H1 (cell line): Measurements from ENCODE around the gene SLC12A5. TPM values are rescaled to one million over a fixed set of nuclear protein-coding genes. Genes with fewer than 3 reads are reported as not detected.

Experiments
- ATF3 ChIP-seq: IDR thresholded peaks from 2 replicates; pipeline ENCODE4 v1.6.1; 2011; ENCODE audit warnings: low read depth, mild to moderate bottlenecking, low read length; ENCODE audit not compliant: insufficient read depth
- BCL11A ChIP-seq, 2 experiments: IDR thresholded peaks; one replicate each; pipeline ENCODE4 v1.6.1; 2011; ENCODE audit warnings: low read depth in 2 of 2, low read length in 2 of 2, mild to moderate bottlenecking in 2 of 2
- CBX5 ChIP-seq: fragments of 300-800, 300-1000 bp; sonication (generic); IDR thresholded peaks from 2 replicates; pipeline ENCODE4 v1.7.1; 2016; ENCODE audit warnings: antibody characterized with exemption, low read length, low read depth
- CHD1 ChIP-seq: IDR thresholded peaks from 2 replicates; pipeline ENCODE4 v1.6.1; 2012; ENCODE audit warnings: low read depth, low read length, improper control_type of control experiment
- CHD2 ChIP-seq: IDR thresholded peaks from 2 replicates; pipeline ENCODE4 v1.6.1; 2012; ENCODE audit warnings: low read length, improper control_type of control experiment
- CTBP2 ChIP-seq: IDR thresholded peaks from 2 replicates; pipeline ENCODE4 v1.7.0; 2011; ENCODE audit warnings: borderline replicate concordance, mild to moderate bottlenecking, moderate library complexity, mixed read lengths, low read length; ENCODE audit not compliant: insufficient read depth, insufficient read length
- EP300 ChIP-seq, 2 experiments: IDR thresholded peaks; 1 replicate in 1 of 2; 2 replicates in 1 of 2; pipeline ENCODE4 v1.6.1; 2011 to 2012; ENCODE audit warnings: low read depth in 2 of 2, low read length in 2 of 2, mild to moderate bottlenecking in 2 of 2, borderline replicate concordance in 1 of 2, inconsistent platforms in 1 of 2, moderate library complexity in 1 of 2
- FOSL1 ChIP-seq: IDR thresholded peaks from 2 replicates; pipeline ENCODE4 v1.6.1; 2011; ENCODE audit warnings: mild to moderate bottlenecking, low read depth, low read length, moderate library complexity; ENCODE audit not compliant: insufficient read depth
- HDAC6 ChIP-seq: IDR thresholded peaks from one replicate; pipeline ENCODE4 v1.7.1; 2012; ENCODE audit warnings: low read depth, mild to moderate bottlenecking, inconsistent platforms, low read length, moderate library complexity
- JUND ChIP-seq: IDR thresholded peaks from 2 replicates; pipeline ENCODE4 v1.6.1; 2011; ENCODE audit warnings: mild to moderate bottlenecking, improper control_type of control experiment, low read length
- KDM5A ChIP-seq: fragments of 200-600 bp; IDR thresholded peaks from 2 replicates; pipeline ENCODE4 v1.7.1; 2012; ENCODE audit warnings: mild to moderate bottlenecking, low read length, inconsistent platforms, mixed read lengths
- MAFK ChIP-seq: IDR thresholded peaks from 2 replicates; pipeline ENCODE4 v1.6.1; 2012; ENCODE audit warnings: low read depth, mild to moderate bottlenecking, improper control_type of control experiment, low read length
- MAX ChIP-seq: IDR thresholded peaks from 2 replicates; pipeline ENCODE4 v1.6.1; 2012; ENCODE audit warnings: inconsistent platforms
- NRF1 ChIP-seq: IDR thresholded peaks from 2 replicates; pipeline ENCODE4 v1.6.1; 2011; ENCODE audit warnings: mild to moderate bottlenecking, low read depth, low read length, improper control_type of control experiment
- RFX5 ChIP-seq: IDR thresholded peaks from 2 replicates; pipeline ENCODE4 v1.6.1; 2011; ENCODE audit warnings: low read depth, low read length, improper control_type of control experiment, borderline replicate concordance
- SAP30 ChIP-seq: fragments of 300-600 bp; sonication (generic); IDR thresholded peaks from 2 replicates; pipeline ENCODE4 v1.7.1; 2012; ENCODE audit warnings: low read length, moderate library complexity, mild to moderate bottlenecking, inconsistent platforms; ENCODE audit not compliant: insufficient read depth, insufficient replicate concordance
- SIRT6 ChIP-seq: IDR thresholded peaks from one replicate; pipeline ENCODE4 v1.7.1; 2012; ENCODE audit warnings: low read length, inconsistent platforms
- SP1 ChIP-seq: IDR thresholded peaks from 2 replicates; pipeline ENCODE4 v1.6.1; 2011; ENCODE audit warnings: low read depth, low read length
- SP4 ChIP-seq: IDR thresholded peaks from 2 replicates; pipeline ENCODE4 v1.6.1; 2012; ENCODE audit warnings: low read length, inconsistent platforms
- SUZ12 ChIP-seq: fragments of 200-600 bp; sonication (generic); IDR thresholded peaks from 2 replicates; pipeline ENCODE4 v1.6.1; 2012; ENCODE audit warnings: mild to moderate bottlenecking, inconsistent platforms, low read length, moderate library complexity, mixed read lengths
- TCF12 ChIP-seq: IDR thresholded peaks from 2 replicates; pipeline ENCODE4 v1.6.1; 2011; ENCODE audit warnings: low read depth, mild to moderate bottlenecking, low read length
- TEAD4 ChIP-seq: IDR thresholded peaks from 2 replicates; pipeline ENCODE4 v1.6.1; 2012; ENCODE audit warnings: low read depth, low read length, inconsistent platforms, mixed read lengths
- polyA plus RNA-seq, 7 experiments: library from polyadenylated mRNA; depleted of rRNA in 3 of 7; stranded (reverse) in 5 of 7; unstranded in 2 of 7; fragments of >200 nt in 5 of 7; fragments of 200-250 nt in 2 of 7; gene quantifications; 1 replicate in 5 of 7; 2 replicates in 1 of 7; 4 replicates in 1 of 7; pipeline versions ENCODE4 v1.2.1 to v1.2.3, GENCODE V29; 2011 to 2013; ENCODE audit warnings: missing spikeins in 2 of 7, mixed read lengths in 2 of 7
- total RNA-seq: library from RNA; stranded (reverse); fragmentation: NEBNext Ultra II Directional; extraction: Animal tissue kit (Norgen Biotek cat#: 25700); gene quantifications from 2 replicates; pipeline ENCODE4 v1.2.1, GENCODE V29; 2021

Gene SLC12A5
- total and polyA plus RNA-seq, 2 of the 8 experiments (the other 6 are each of a cell fraction or from before 2014, with no cell fraction given): 1.9 to 7.3 TPM

GRCh38 chr20:46011631-46012482, 17.2 kb upstream of the SLC12A5 start (continued):
- TF ChIP-seq ATF3 (0 out of 2 replicates have a peak, but pooled peaks have one; percentile 24), MAFK (no peak), TCF12 (no peak), CTBP2 (no peak), NRF1 (no peak), KDM5A (no peak), TEAD4 (no peak), CHD2 (no peak), SUZ12 (no peak), JUND (peak; percentile 82), SP4 (0 out of 2 replicates have a peak, but pooled peaks have one; percentile 76), MAX (no peak; the same call in 1 of the 2 replicates), CHD1 (peak; percentile 79), SAP30 (no peak), RFX5 (no peak), CBX5 (no peak), HDAC6 (no peak), FOSL1 (no peak), SP1 (peak; percentile 50; the same call in 1 of the 2 replicates), SIRT6 (no peak), BCL11A (IDR thresholded peaks at IDR 0.05; ENCODE audit: low read depth in 2 of 2, low read length in 2 of 2) (no peak), EP300 (IDR thresholded peaks at IDR 0.05; ENCODE audit: borderline replicate concordance in 1 of 2, low read depth in 2 of 2, low read length in 2 of 2) (peak in 1 of 2 experiments; percentile 94; a peak in 2 of 3 replicates)
